AG10803 (cell line): ENCODE results near the gene LTBR.

ENCODE experiments used
- DNase-seq: peaks from one replicate; pipeline ENCODE4 v3.0.0; 2010; ENCODE audit warnings: low read depth
- H3K4me3 ChIP-seq: 2 replicates; pipeline ENCODE4 v1.5.1; 2011; ENCODE audit warnings: mild to moderate bottlenecking, low read length, control low read depth
- TF ChIP-seq, protein P1 (sequence below): conservative IDR thresholded peaks from 2 replicates; pipeline ENCODE4 v1.5.1; 2011; ENCODE audit warnings: mild to moderate bottlenecking, low read length, control low read depth, inconsistent platforms

Gene LTBR

DNA sequence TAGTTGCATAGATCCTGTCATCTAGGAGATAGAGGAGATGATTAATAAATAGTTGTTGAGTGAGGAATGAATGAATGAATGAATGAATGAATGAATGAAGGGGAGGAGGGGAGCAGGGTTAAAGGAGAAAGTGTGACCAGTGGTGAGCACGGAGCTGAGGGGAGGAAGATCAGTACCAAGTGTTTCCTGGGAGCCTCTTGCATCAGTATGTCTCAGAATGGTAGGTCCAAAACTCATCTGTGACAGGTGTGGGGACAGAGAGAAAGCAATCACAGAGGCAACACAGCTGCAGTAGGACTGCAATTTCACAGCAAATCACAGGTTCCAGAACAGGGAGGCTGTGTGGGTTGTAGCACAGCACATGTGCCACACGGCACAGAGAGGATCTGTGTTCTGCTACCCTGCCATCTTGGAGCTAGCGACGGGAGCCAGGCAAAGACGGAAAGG is 27.6 kb upstream of the LTBR start:
- no peak overlapping the region for H3K4me3 ChIP-seq
- TF ChIP-seq, protein P1, sequence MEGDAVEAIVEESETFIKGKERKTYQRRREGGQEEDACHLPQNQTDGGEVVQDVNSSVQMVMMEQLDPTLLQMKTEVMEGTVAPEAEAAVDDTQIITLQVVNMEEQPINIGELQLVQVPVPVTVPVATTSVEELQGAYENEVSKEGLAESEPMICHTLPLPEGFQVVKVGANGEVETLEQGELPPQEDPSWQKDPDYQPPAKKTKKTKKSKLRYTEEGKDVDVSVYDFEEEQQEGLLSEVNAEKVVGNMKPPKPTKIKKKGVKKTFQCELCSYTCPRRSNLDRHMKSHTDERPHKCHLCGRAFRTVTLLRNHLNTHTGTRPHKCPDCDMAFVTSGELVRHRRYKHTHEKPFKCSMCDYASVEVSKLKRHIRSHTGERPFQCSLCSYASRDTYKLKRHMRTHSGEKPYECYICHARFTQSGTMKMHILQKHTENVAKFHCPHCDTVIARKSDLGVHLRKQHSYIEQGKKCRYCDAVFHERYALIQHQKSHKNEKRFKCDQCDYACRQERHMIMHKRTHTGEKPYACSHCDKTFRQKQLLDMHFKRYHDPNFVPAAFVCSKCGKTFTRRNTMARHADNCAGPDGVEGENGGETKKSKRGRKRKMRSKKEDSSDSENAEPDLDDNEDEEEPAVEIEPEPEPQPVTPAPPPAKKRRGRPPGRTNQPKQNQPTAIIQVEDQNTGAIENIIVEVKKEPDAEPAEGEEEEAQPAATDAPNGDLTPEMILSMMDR = no peak
- DNase-seq = no peak

DNA sequence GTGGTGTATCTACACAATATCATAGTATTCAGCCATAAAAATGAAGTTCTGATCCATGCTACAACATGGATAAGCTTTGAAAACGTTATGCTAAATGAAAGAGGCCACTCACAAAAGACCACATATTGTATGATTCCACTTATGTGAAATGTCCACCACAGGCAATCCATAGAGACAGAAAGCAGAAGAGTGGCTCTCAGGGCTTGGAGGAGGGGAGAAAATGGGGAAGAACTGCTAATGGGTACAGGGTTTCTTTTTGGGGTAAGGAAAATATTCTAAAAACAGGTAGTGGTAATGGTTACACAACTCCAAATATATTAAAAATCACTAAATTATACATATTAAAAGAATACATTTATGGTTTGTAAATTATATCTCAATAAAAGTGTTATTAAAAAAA is 25.1 kb upstream of the LTBR start:
- no peak for DNase-seq
- H3K4me3 ChIP-seq = no peak overlapping the region
- TF ChIP-seq, protein P1 = no peak

DNA sequence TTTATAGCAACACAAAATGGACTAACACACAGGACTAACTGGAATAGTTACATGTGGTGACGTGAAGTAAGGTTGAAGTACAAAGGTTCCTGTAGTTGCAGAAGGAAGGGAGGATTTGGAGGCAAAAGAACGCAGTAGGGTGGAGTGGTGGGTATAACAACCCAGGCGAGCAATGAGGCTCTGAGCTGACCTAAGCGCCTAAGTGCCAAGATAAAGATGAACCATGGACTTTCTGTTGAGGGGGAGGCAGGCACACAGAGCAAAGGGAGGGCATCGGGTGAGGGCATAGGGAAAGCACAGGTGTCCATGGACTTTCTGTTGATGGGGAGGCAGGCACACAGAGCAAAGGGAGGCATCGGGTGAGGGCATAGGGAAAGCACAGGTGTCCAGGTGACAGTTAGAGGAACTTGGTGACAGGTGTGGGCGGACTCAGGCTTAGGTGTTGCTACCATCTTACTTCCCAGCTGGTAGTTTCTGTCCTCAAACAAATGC is 23.8 kb upstream of the LTBR start:
- TF ChIP-seq, protein P1 = no peak
- DNase-seq = no peak
- H3K4me3 ChIP-seq = no peak overlapping the region

DNA sequence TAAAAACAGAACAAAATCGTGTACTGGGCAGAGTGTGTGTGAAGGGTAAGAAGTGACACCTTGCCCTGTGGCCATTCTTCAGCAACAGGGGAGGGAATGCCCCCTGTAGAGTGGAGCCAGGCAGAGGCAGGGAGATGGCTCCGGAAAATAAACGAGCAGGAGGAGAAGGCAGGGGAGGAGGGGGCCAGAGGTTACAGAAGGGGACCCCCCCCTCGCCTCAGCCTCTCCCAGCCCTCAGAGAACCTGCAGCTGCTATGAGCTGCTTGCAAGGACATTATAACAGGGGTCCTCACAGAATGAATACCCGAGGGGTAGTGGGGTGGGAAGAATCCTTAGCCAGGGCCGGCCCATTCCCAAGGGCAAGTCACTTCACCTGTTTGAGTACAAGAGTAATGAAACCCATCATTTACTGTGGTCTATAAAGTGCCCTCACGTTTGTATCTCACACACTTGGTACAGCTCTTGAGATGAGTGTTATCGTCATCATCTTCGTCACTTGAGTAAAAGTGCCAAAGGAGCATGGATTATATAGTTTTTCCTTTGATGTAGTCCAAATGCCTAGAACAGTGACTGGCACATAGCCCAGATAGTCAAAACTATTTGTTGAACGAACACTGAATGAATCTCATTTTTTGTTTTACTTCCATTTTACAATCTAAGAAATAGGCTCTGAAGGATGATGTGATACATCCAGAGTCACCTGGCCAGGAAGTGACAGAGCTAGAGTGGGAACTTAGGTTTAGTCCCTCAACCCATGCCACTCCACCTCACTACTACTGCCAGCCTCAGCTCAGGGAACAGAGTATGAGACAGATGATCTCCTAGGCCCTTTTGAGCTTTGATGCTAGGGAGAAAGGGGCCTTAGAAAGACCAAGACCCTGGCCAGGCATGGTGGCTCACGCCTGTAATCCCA is 23.1 kb upstream of the LTBR start:
- H3K4me3 ChIP-seq = no peak overlapping the region
- DNase-seq = no peak
- TF ChIP-seq, protein P1 = no peak

DNA sequence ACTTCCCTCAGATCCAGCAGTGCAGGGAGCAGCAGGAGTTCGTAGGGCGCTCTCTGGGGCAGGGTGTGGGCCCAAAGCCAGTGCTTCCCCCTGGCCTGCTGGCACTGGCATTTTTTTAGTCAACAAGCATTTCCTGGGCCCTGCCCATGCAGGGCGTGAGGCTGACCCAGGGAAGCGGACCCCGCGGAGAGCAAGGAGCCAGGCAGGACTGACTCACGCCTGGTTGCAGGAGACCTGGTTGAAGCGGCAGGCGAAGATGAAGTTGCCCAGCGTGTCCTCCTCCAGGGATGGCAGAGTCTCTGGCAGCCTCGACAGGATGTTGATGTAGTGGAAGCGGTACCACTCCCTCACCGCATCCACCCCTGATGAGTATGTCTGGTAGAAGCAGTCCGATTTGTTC is 22.1 kb upstream of the LTBR start:
- H3K4me3 ChIP-seq = no peak overlapping the region
- no peak for DNase-seq
- TF ChIP-seq, protein P1 = no peak

DNA sequence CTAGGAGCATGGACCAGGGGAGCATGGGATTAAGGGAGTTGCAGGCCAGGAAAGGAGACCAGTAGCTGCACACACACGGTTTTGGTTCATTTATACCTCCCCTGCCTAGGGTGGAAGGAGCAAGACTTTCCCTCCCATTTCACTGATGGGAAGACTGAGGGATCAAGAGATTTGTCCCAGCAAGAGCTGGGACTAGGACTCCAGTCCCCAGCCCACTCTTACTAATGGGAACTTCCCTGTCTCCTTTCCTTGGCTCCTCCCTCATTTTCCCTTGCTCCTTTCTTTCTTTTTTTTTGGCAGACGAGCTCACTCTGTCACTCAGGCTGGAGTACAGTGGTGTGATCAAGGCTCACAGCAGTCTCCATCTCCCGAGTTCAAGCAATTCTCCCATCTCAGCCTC is 21.6 kb upstream of the LTBR start:
- TF ChIP-seq, protein P1 = no peak
- no peak for DNase-seq
- H3K4me3 ChIP-seq = no peak overlapping the region

DNA sequence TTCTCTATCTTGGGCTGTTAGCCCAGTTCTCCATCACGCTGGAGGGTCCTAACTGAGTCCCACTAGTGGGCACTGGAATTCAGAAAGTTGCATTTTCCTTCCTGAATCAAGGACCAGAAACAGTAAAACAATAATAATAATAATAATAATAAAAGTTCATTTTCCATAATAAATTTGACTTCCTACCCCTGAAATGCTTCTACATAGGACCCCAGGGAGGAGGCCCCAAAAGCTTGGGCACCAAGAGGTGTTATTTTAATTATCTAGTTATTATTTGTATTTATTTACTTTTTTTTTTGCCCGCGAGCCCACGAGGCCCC is 21.0 kb upstream of the LTBR start:
- no peak for DNase-seq
- TF ChIP-seq, protein P1 = no peak
- H3K4me3 ChIP-seq = no peak overlapping the region
